SH-SY5Y (cell line): ENCODE results near the gene SLC6A16.

Experiments used
- GATA2 ChIP-seq: IDR thresholded peaks from 2 replicates; pipeline ENCODE4 v1.6.1; 2011; ENCODE audit warnings: mild to moderate bottlenecking, low read depth, low read length
- GATA3 ChIP-seq: IDR thresholded peaks from 2 replicates; pipeline ENCODE4 v1.6.1; 2011; ENCODE audit warnings: low read depth, mild to moderate bottlenecking, low read length, moderate library complexity

The SLC6A16 gene

GRCh38 chr19:49324801-49325576 is at the start of gene SLC6A16:
Gene SLC6A16, minus strand, starts transcription at chr19:49325191. Its CDS starts 13,844 bp downstream, at chr19:49311347.
- no peak for TF ChIP-seq GATA2
- no peak for TF ChIP-seq GATA3

- no peak for TF ChIP-seq GATA3
- TF ChIP-seq GATA2 = no peak
Measured at GRCh38 chr19:49371184-49371583, 46.2 kb upstream of the SLC6A16 start.

- no peak for TF ChIP-seq GATA2
- no peak for TF ChIP-seq GATA3
Measured at GRCh38 chr19:49368711-49369358, 43.8 kb upstream of the SLC6A16 start.

GRCh38 chr19:49366110-49366509 is 41.1 kb upstream of the SLC6A16 start:
- no peak for TF ChIP-seq GATA2
- TF ChIP-seq GATA3 = no peak

- TF ChIP-seq GATA3 = no peak
- TF ChIP-seq GATA2 = no peak
Measured at GRCh38 chr19:49364083-49364737, 39.2 kb upstream of the SLC6A16 start.

- TF ChIP-seq GATA2 = no peak
- TF ChIP-seq GATA3 = no peak
Measured at GRCh38 chr19:49363268-49364082, 38.5 kb upstream of the SLC6A16 start, which contains the start of gene DKKL1. Gene DKKL1, plus strand, starts transcription at chr19:49363877. Its CDS starts 122 bp downstream, at chr19:49363999.

GRCh38 chr19:49362929-49363267 is 37.9 kb upstream of the SLC6A16 start:
- TF ChIP-seq GATA3 (no peak), GATA2 (no peak)

- TF ChIP-seq GATA3 (no peak), GATA2 (no peak)
Measured at GRCh38 chr19:49362048-49362928, 37.3 kb upstream of the SLC6A16 start, which contains the start of gene TEAD2. Gene TEAD2, minus strand, starts transcription at chr19:49362416. Its CDS starts 2,341 bp downstream, at chr19:49360075.

- no peak for TF ChIP-seq GATA3
- TF ChIP-seq GATA2 = no peak
Measured at GRCh38 chr19:49361438-49362047, 36.6 kb upstream of the SLC6A16 start.

- TF ChIP-seq GATA3 = no peak
Measured at GRCh38 chr19:49359851-49360820, 35.1 kb upstream of the SLC6A16 start.

GRCh38 chr19:49357186-49357585 is 32.2 kb upstream of the SLC6A16 start:
- TF ChIP-seq GATA2 (no peak), GATA3 (no peak)
